ENCODE results near the gene PTMA.

Gene PTMA

GRCh38 chr2:231752061-231752460, 43.7 kb downstream of the PTMA start:
- Histone ChIP-seq H3K36me3 (ENCODE audit: control insufficient read depth in 5 of 5, insufficient read depth in 5 of 5, low read length in 5 of 5) (no peaks in the 10 kb centered on the region), H3K9ac (ENCODE audit: low read length in 5 of 5) (no peak overlapping the region), H3K27ac (ENCODE audit: low read depth, low read length) (no peak overlapping the region), H3K4me1 (ENCODE audit: control insufficient read depth in 5 of 5, insufficient read depth in 5 of 5, low read length in 5 of 5) (no peaks in the 10 kb centered on the region), H3K9me3 (ENCODE audit: control insufficient read depth in 5 of 5, low read length in 5 of 5) (no peaks in the 10 kb centered on the region), H3K27me3 (ENCODE audit: control insufficient read depth in 5 of 5, insufficient read depth in 4 of 5, low read length in 5 of 5) (no peaks in the 10 kb centered on the region), H3K4me3 (ENCODE audit: low read depth in 1 of 5, low read length in 5 of 5) (no peak overlapping the region)

- Histone ChIP-seq H3K4me1 (ENCODE audit: control insufficient read depth in 5 of 5, insufficient read depth in 5 of 5, low read length in 5 of 5) (no peaks in the 10 kb centered on the region), H3K9ac (ENCODE audit: low read length in 5 of 5) (no peak overlapping the region), H3K27me3 (ENCODE audit: control insufficient read depth in 5 of 5, insufficient read depth in 4 of 5, low read length in 5 of 5) (no peaks in the 10 kb centered on the region), H3K9me3 (ENCODE audit: control insufficient read depth in 5 of 5, low read length in 5 of 5) (no peaks in the 10 kb centered on the region), H3K4me3 (ENCODE audit: low read depth in 1 of 5, low read length in 5 of 5) (no peak overlapping the region), H3K27ac (ENCODE audit: low read depth, low read length) (no peak overlapping the region), H3K36me3 (ENCODE audit: control insufficient read depth in 5 of 5, insufficient read depth in 5 of 5, low read length in 5 of 5) (no peaks in the 10 kb centered on the region)
These were observed 53.4 kb downstream of the PTMA start for GRCh38 chr2:231761735-231762134.
